ENCODE measurements around the gene CACNA1S. TPM values are rescaled to one million over a fixed set of nuclear protein-coding genes. Genes with fewer than 3 reads are reported as not detected.

The CACNA1S gene
- total and polyA plus RNA-seq, 2 of the 13 experiments (the other 11 are each of a cell fraction or from before 2014, with no cell fraction given): not detected

GRCh38 chr1:201153474-201154388, 41.5 kb upstream of the CACNA1S start (continued):
- peak; percentile 72 for TF ChIP-seq ZNF687 (CRISPR knock-in tag; IDR thresholded peaks at IDR 0.05)
- TF ChIP-seq RBFOX2 (IDR thresholded peaks at IDR 0.05; ENCODE audit: low read depth, low read length): peak; percentile 73
- TF ChIP-seq GATAD2A (CRISPR knock-in tag; IDR thresholded peaks at IDR 0.05): no peak
- TF ChIP-seq HNRNPK (IDR thresholded peaks at IDR 0.05; ENCODE audit: low read depth, low read length, poor library complexity, severe bottlenecking): no peak
- peak; percentile 9; the same call in 1 of the 2 replicates for TF ChIP-seq ZMYM4 (CRISPR knock-in tag; IDR thresholded peaks at IDR 0.05)
- peak; percentile 36; the same call in 1 of the 2 replicates for TF ChIP-seq ZNF574 (CRISPR knock-in tag; IDR thresholded peaks at IDR 0.05)
- no peak for TF ChIP-seq GTF2F1 (IDR thresholded peaks at IDR 0.05; ENCODE audit: low read length)
- peak; percentile 38; the same call in 1 of the 2 replicates for TF ChIP-seq ZBTB7A (CRISPR knock-in tag; IDR thresholded peaks at IDR 0.05)
- TF ChIP-seq ZSCAN31 (CRISPR knock-in tag; IDR thresholded peaks at IDR 0.05; ENCODE audit: low read depth): 0 out of 2 replicates have a peak, but pooled peaks have one; percentile 55
- no peak for TF ChIP-seq XBP1 (CRISPR knock-in tag; IDR thresholded peaks at IDR 0.05)
- TF ChIP-seq POLR2G (IDR thresholded peaks at IDR 0.05; ENCODE audit: low read depth, low read length): peak; percentile 41; the same call in 1 of the 2 replicates
- TF ChIP-seq, protein P1, sequence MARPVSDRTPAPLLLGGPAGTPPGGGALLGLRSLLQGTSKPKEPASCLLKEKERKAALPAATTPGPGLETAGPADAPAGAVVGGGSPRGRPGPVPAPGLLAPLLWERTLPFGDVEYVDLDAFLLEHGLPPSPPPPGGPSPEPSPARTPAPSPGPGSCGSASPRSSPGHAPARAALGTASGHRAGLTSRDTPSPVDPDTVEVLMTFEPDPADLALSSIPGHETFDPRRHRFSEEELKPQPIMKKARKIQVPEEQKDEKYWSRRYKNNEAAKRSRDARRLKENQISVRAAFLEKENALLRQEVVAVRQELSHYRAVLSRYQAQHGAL (CRISPR knock-in tag; IDR thresholded peaks at IDR 0.05; ENCODE audit: not compliant biosample characterization): no peak
- TF ChIP-seq SNAI1 (CRISPR knock-in tag; IDR thresholded peaks at IDR 0.05; ENCODE audit: borderline replicate concordance): no peak
- TF ChIP-seq TBX2 (CRISPR knock-in tag; IDR thresholded peaks at IDR 0.05; ENCODE audit: borderline replicate concordance): peak; percentile 48; the same call in 1 of the 2 replicates
- TF ChIP-seq HES4 (CRISPR knock-in tag; IDR thresholded peaks at IDR 0.05; ENCODE audit: borderline replicate concordance): no peak
- TF ChIP-seq ZNF768 (CRISPR knock-in tag; IDR thresholded peaks at IDR 0.05): 0 out of 2 replicates have a peak, but pooled peaks have one; percentile 19
- no peak for TF ChIP-seq ZNF331 (CRISPR knock-in tag; IDR thresholded peaks at IDR 0.05)
- 0 out of 2 replicates have a peak, but pooled peaks have one; percentile 48 for TF ChIP-seq ZNF747 (CRISPR knock-in tag; IDR thresholded peaks at IDR 0.05; ENCODE audit: borderline replicate concordance)
